Islet of Langerhans (tissue), 1 donor: ENCODE results near the gene C16orf78.
"Not testable (repeated sequence)": the region's sequence is repeated elsewhere in the genome, so short reads cannot be mapped to it uniquely, and the experiment has no call there.

ENCODE experiments used
- FAIRE-seq: peaks from one replicate; lab custom pipeline; 2011; peaks lifted over from hg19 to GRCh38; lab: Jason Lieb, UNC

The C16orf78 gene

GRCh38 chr16:49349446-49350168, 24.0 kb upstream of the C16orf78 start:
- no peak for FAIRE-seq

GRCh38 chr16:49350265-49351095, 23.1 kb upstream of the C16orf78 start:
- FAIRE-seq: no peak

GRCh38 chr16:49351096-49351487, 22.5 kb upstream of the C16orf78 start:
- FAIRE-seq: no peak

GRCh38 chr16:49352892-49353291, 20.7 kb upstream of the C16orf78 start:
- FAIRE-seq: no peak

- no peak for FAIRE-seq
Measured at GRCh38 chr16:49353680-49354079, 19.9 kb upstream of the C16orf78 start.

GRCh38 chr16:49354101-49354500, 19.5 kb upstream of the C16orf78 start:
- FAIRE-seq: no peak

- FAIRE-seq: no peak
Measured at GRCh38 chr16:49354991-49355390, 18.6 kb upstream of the C16orf78 start.

GRCh38 chr16:49355933-49356665, 17.5 kb upstream of the C16orf78 start:
- FAIRE-seq: no peak

- no peak for FAIRE-seq
Measured at GRCh38 chr16:49356728-49357488, 16.7 kb upstream of the C16orf78 start.

GRCh38 chr16:49359591-49359990, 14.0 kb upstream of the C16orf78 start:
- FAIRE-seq: no peak

- FAIRE-seq: not testable (repeated sequence)
Measured at GRCh38 chr16:49361731-49362130, 11.9 kb upstream of the C16orf78 start.

GRCh38 chr16:49362230-49362629, 11.4 kb upstream of the C16orf78 start:
- no peak for FAIRE-seq

GRCh38 chr16:49365711-49366509, 7.7 kb upstream of the C16orf78 start:
- FAIRE-seq: no peak

- FAIRE-seq: no peak
Measured at GRCh38 chr16:49366669-49367068, 6.9 kb upstream of the C16orf78 start.

- no peak for FAIRE-seq
Measured at GRCh38 chr16:49369651-49370611, 3.7 kb upstream of the C16orf78 start.

GRCh38 chr16:49376206-49376605, 2.6 kb downstream of the C16orf78 start:
- no peak for FAIRE-seq

GRCh38 chr16:49377196-49377755, 3.7 kb downstream of the C16orf78 start:
- FAIRE-seq: no peak

GRCh38 chr16:49378238-49378637, 4.6 kb downstream of the C16orf78 start:
- no peak for FAIRE-seq

GRCh38 chr16:49378816-49379215, 5.2 kb downstream of the C16orf78 start:
- FAIRE-seq: no peak

GRCh38 chr16:49382916-49383315, 9.3 kb downstream of the C16orf78 start:
- FAIRE-seq: no peak
